Fibroblast of lung (primary cell): ENCODE results near the gene SDC1. TPM values are rescaled to one million over a fixed set of nuclear protein-coding genes. Genes with fewer than 3 reads are reported as not detected.

ENCODE experiments used
- DNase-seq, 2 donors: peaks; one replicate each; pipeline versions ENCODE4 v3.0.0 to v3.0.0-alpha.2; 2010; ENCODE audit warnings: low read depth in 2 of 2
- H2AFZ ChIP-seq: 2 replicates; pipeline ENCODE4 v1.5.1; 2012; ENCODE audit warnings: low read length, control low read depth, inconsistent platforms
- H3K27ac ChIP-seq: 2 replicates; pipeline ENCODE4 v1.5.1; 2011; ENCODE audit warnings: low read length, control low read depth; ENCODE audit not compliant: insufficient read depth
- H3K27me3 ChIP-seq: 2 replicates; pipeline ENCODE4 v1.5.1; 2011; ENCODE audit warnings: mild to moderate bottlenecking, low read length; ENCODE audit not compliant: control insufficient read depth, insufficient read depth
- H3K36me3 ChIP-seq: 2 replicates; pipeline ENCODE4 v1.5.1; 2011; ENCODE audit warnings: low read length; ENCODE audit not compliant: control insufficient read depth, insufficient read depth
- H3K4me1 ChIP-seq: 2 replicates; pipeline ENCODE4 v1.5.1; 2011; ENCODE audit warnings: low read length; ENCODE audit not compliant: control insufficient read depth, insufficient read depth; ENCODE audit errors: extremely low read depth
- H3K4me2 ChIP-seq: 2 replicates; pipeline ENCODE4 v1.5.1; 2011; ENCODE audit warnings: low read length, control low read depth; ENCODE audit not compliant: insufficient read depth; ENCODE audit errors: extremely low read depth
- H3K4me3 ChIP-seq, 4 experiments: fragments of 200-600 bp in 1 of 4; sonication (generic) in 1 of 4; replicated peaks in 1 of 4; 2 replicates each; pipeline ENCODE4 v1.5.1; 2011 to 2016; ENCODE audit warnings: low read length in 4 of 4, low read depth in 3 of 4, mild to moderate bottlenecking in 3 of 4, control low read depth in 2 of 4, inconsistent platforms in 1 of 4, mixed read lengths in 1 of 4; ENCODE audit not compliant: insufficient read depth in 1 of 4; ENCODE audit errors: control extremely low read depth in 1 of 4
- H3K79me2 ChIP-seq: 2 replicates; pipeline ENCODE4 v1.5.1; 2012; ENCODE audit warnings: mild to moderate bottlenecking, low read length, inconsistent platforms; ENCODE audit not compliant: control insufficient read depth, insufficient read depth
- H3K9ac ChIP-seq: 2 replicates; pipeline ENCODE4 v1.5.1; 2011; ENCODE audit warnings: mild to moderate bottlenecking, low read length, control low read depth; ENCODE audit not compliant: insufficient read depth
- H3K9me3 ChIP-seq: 2 replicates; pipeline ENCODE4 v1.5.1; 2012; ENCODE audit warnings: low read depth, low read length; ENCODE audit not compliant: control insufficient read depth, insufficient read depth
- H4K20me1 ChIP-seq: 2 replicates; pipeline ENCODE4 v1.5.1; 2011; ENCODE audit warnings: low read length; ENCODE audit not compliant: control insufficient read depth, insufficient read depth; ENCODE audit errors: extremely low read depth
- CTCF ChIP-seq, 2 donors: IDR thresholded peaks in 1 of 2; conservative IDR thresholded peaks in 1 of 2; 1 replicate in 1 of 2; 2 replicates in 1 of 2; pipeline ENCODE4 v1.5.1; 2011 to 2012; ENCODE audit warnings: low read length in 2 of 2, control low read depth in 1 of 2, inconsistent platforms in 1 of 2, low read depth in 1 of 2, mild to moderate bottlenecking in 1 of 2
- EZH2 ChIP-seq: IDR thresholded peaks from 2 replicates; pipeline ENCODE4 v1.5.1; 2012; ENCODE audit warnings: low read length, control low read depth, mild to moderate bottlenecking; ENCODE audit errors: missing control alignments
- polyA plus RNA-seq, 2 donors: library from polyadenylated mRNA; depleted of rRNA in 1 of 2; stranded (reverse) in 1 of 2; unstranded in 1 of 2; fragments of >200 nt; gene quantifications; 2 replicates each; pipeline ENCODE4 v1.2.1, GENCODE V29; 2011 to 2012; ENCODE audit warnings: missing spikeins in 1 of 2
- total RNA-seq: library from RNA; depleted of rRNA; stranded (reverse); fragments of >200 nt; gene quantifications from 2 replicates; pipeline ENCODE4 v1.2.1, GENCODE V29; 2014

SDC1 gene
- total and polyA plus RNA-seq, 2 donors (not counting 1 experiment from before 2014, with no cell fraction given) = 14.6 to 56.8 TPM

GRCh38 chr2:20186855-20187187, 38.1 kb downstream of the SDC1 start:
- no peaks in the 10 kb centered on the region for H3K36me3 ChIP-seq
- H3K4me2 ChIP-seq = no peak overlapping the region
- TF ChIP-seq CTCF (conservative IDR thresholded peaks at IDR 0.05 in 1 of 2, IDR thresholded peaks at IDR 0.05 in 1 of 2; ENCODE audit: low read depth in 1 of 2, low read length in 2 of 2) (no peak), EZH2 (no peak)
- no peak for DNase-seq
- no peak overlapping the region for H3K27ac ChIP-seq
- no peak overlapping the region for H3K9ac ChIP-seq
- no peaks in the 10 kb centered on the region for H4K20me1 ChIP-seq
- H3K4me3 ChIP-seq = no peak overlapping the region
- H3K79me2 ChIP-seq = no peaks in the 10 kb centered on the region
- no peak overlapping the region for H2AFZ ChIP-seq
- no peaks in the 10 kb centered on the region for H3K27me3 ChIP-seq
- peaks cover 3% of the 10 kb centered on the region for H3K4me1 ChIP-seq
- H3K9me3 ChIP-seq = no peaks in the 10 kb centered on the region

GRCh38 chr2:20186078-20186854, 38.7 kb downstream of the SDC1 start:
- Histone ChIP-seq H3K9me3 (no peaks in the 10 kb centered on the region), H3K36me3 (no peaks in the 10 kb centered on the region)
- DNase-seq = peak in 1 of 2 donors; percentile 66

More at GRCh38 chr2:20186078-20186854, 38.7 kb downstream of the SDC1 start:
- H2AFZ ChIP-seq = no peak overlapping the region
- H3K27ac ChIP-seq = no peak overlapping the region
- no peak for TF ChIP-seq CTCF (conservative IDR thresholded peaks at IDR 0.05 in 1 of 2, IDR thresholded peaks at IDR 0.05 in 1 of 2; ENCODE audit: low read depth in 1 of 2, low read length in 2 of 2)
- no peak for TF ChIP-seq EZH2
- no peak overlapping the region for H3K4me3 ChIP-seq
- no peaks in the 10 kb centered on the region for H3K79me2 ChIP-seq
- peaks cover 3% of the 10 kb centered on the region for H3K4me1 ChIP-seq
- H3K4me2 ChIP-seq = no peak overlapping the region
- no peak overlapping the region for H3K9ac ChIP-seq
- no peaks in the 10 kb centered on the region for H3K27me3 ChIP-seq
- H4K20me1 ChIP-seq = no peaks in the 10 kb centered on the region
